Upper lobe of left lung (tissue), 6 donors: Measurements from ENCODE around the gene AMBP. TPM values are rescaled to one million over a fixed set of nuclear protein-coding genes. Genes with fewer than 3 reads are reported as not detected.

Source experiments
- ATAC-seq, 2 donors: fragments of 200-7000 bp; cut with Tn5 transposase; one replicate each; pipeline ENCODE4 v1.9.1; 2022; ENCODE audit warnings: mild to moderate bottlenecking in 2 of 2, moderate library complexity in 2 of 2; ENCODE audit not compliant: low FRiP score in 2 of 2
- DNase-seq, 2 donors: peaks; one replicate each; pipeline ENCODE4 v3.0.0-alpha.2; 2019 to 2020
- H3K27ac ChIP-seq, 4 donors: fragments of 200-600 bp; sonication (generic); one replicate each; pipeline ENCODE4 v1.5.1; 2016 to 2019
- H3K27me3 ChIP-seq, 4 donors: fragments of 200-600 bp; sonication (generic); one replicate each; pipeline ENCODE4 v1.5.1; 2017 to 2019
- H3K36me3 ChIP-seq, 4 donors: fragments of 200-600 bp; sonication (generic); one replicate each; pipeline ENCODE4 v1.5.1; 2016 to 2019
- H3K4me1 ChIP-seq, 4 donors: fragments of 200-600 bp; sonication (generic); one replicate each; pipeline ENCODE4 v1.5.1; 2018 to 2019
- H3K4me3 ChIP-seq, 4 donors: fragments of 200-600 bp; sonication (generic); one replicate each; pipeline ENCODE4 v1.5.1; 2017 to 2019; ENCODE audit warnings: mild to moderate bottlenecking in 2 of 4, moderate library complexity in 1 of 4
- H3K9me3 ChIP-seq, 4 donors: fragments of 200-600 bp; sonication (generic); one replicate each; pipeline ENCODE4 v1.5.1; 2018 to 2019
- CTCF ChIP-seq, 6 experiments: fragments of 450-650 bp in 4 of 6; fragments of 200-600 bp in 2 of 6; sonication (generic) in 2 of 6; IDR thresholded peaks; one replicate each; pipeline ENCODE4 v1.5.1; 2016 to 2019; ENCODE audit warnings: antibody characterized with exemption in 6 of 6
- EP300 ChIP-seq, 4 donors: sonication (generic); formaldehyde crosslinking; IDR thresholded peaks; one replicate each; pipeline ENCODE4 v1.5.1; 2017; ENCODE audit warnings: antibody characterized with exemption in 4 of 4, control low read depth in 2 of 4
- POLR2A ChIP-seq, 4 donors: fragments of 450-650 bp; IDR thresholded peaks; one replicate each; pipeline ENCODE4 v1.5.1; 2016 to 2017; ENCODE audit warnings: antibody characterized with exemption in 4 of 4, mild to moderate bottlenecking in 2 of 4
- POLR2AphosphoS5 ChIP-seq, 2 donors: sonication (generic); formaldehyde crosslinking; IDR thresholded peaks; one replicate each; pipeline ENCODE4 v1.5.1; 2017; ENCODE audit warnings: antibody characterized with exemption in 2 of 2
- WGBS, 2 donors: methylation state at CpG; one replicate each; pipeline ENCODE4 v1.1.5; 2017 to 2018; 5-methylcytosine and 5-hydroxymethylcytosine counted together
- total RNA-seq, 6 donors: library from RNA; depleted of rRNA in 4 of 6; stranded (reverse); fragments of >200 nt in 4 of 6; gene quantifications; one replicate each; pipeline versions ENCODE4 v1.1.0 to v1.2.1, GENCODE V29; 2016 to 2021
- donor health status: DM: no; HTN: no; CAD: no; lungs with moderate emphysema.
- donor health status: DM: no; HTN: yes; CAD: no; lungs with severe emphysema.

AMBP gene
- total RNA-seq, 6 donors from 2014 or later = 0.46 to 4.0 (median 3.1) TPM; not detected in 3

DNA sequence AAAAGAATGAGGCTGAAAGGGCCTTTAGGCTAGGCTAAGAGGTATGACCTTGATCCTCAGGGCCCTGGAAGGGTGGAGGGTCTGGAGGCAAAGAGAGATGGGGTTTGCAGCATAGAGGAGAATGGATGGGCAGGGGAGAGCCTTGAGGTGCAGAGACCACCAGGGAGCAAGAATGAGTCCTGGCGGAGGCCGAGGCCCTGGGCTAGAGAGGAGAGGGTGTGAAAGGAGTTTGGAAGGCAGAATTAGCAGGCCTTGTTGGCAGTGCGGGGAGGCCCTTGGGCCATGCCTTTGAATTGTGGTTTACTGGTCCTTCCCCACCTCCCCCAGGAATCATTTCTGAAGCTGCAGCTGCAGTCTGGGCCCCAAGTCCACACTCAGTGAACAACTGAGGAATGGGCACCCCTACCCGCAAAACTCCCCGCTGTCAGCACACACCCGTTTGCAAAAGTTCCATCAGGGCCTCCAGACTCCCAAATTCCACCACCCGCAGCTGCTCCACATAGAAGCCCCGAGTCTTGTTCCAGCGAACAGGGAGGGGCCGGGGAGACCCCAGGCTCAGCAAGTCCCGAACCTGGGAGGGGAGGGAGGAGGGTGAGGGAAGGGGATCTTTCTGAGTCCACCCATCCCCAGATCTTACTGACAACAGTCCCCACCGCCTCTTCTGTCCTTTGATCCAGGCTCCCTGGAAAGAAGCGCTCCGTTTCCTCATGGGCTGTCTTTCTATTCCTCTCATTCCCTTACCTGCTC, 18.9 kb upstream of the AMBP start:
- no peak for ATAC-seq
- H3K4me3 ChIP-seq = no peak overlapping the region
- peaks cover 11 to 23% (median 14%) of the 10 kb centered on the region in 4 donors for H3K4me1 ChIP-seq
- no peak for DNase-seq
- no peak overlapping the region for H3K27ac ChIP-seq
- 67 to 75% methylated on average over 13 of the region's 14 CpGs for WGBS, 2 donors
- TF ChIP-seq POLR2AphosphoS5 (IDR thresholded peaks at IDR 0.05) (no peak), POLR2A (IDR thresholded peaks at IDR 0.05) (no peak), EP300 (IDR thresholded peaks at IDR 0.05) (no peak), CTCF (IDR thresholded peaks at IDR 0.05) (no peak)
- H3K36me3 ChIP-seq = no peaks in the 10 kb centered on the region
- H3K27me3 ChIP-seq = peaks cover 0 to 8% (median 3%) of the 10 kb centered on the region in 4 donors
- no peaks in the 10 kb centered on the region for H3K9me3 ChIP-seq

- H3K36me3 ChIP-seq = no peaks in the 10 kb centered on the region
- no peaks in the 10 kb centered on the region for H3K9me3 ChIP-seq
- no peak overlapping the region for H3K27ac ChIP-seq
- ATAC-seq (no peak), DNase-seq (no peak)
- no peak for TF ChIP-seq POLR2A (IDR thresholded peaks at IDR 0.05)
- no peak for TF ChIP-seq EP300 (IDR thresholded peaks at IDR 0.05)
- TF ChIP-seq POLR2AphosphoS5 (IDR thresholded peaks at IDR 0.05) = no peak
- no peak for TF ChIP-seq CTCF (IDR thresholded peaks at IDR 0.05)
- H3K4me3 ChIP-seq = no peak overlapping the region
- H3K4me1 ChIP-seq = peaks cover 11 to 23% (median 14%) of the 10 kb centered on the region in 4 donors
- peaks cover 0 to 8% (median 3%) of the 10 kb centered on the region in 4 donors for H3K27me3 ChIP-seq
- WGBS, 2 donors = 77 to 82% methylated on average over 8 to 9 of the region's 9 CpGs
These were observed 18.0 kb upstream of the AMBP start for GRCh38 chr9:114096041-114096511.

- TF ChIP-seq EP300 (IDR thresholded peaks at IDR 0.05) (no peak), POLR2AphosphoS5 (IDR thresholded peaks at IDR 0.05) (no peak), CTCF (IDR thresholded peaks at IDR 0.05) (no peak), POLR2A (IDR thresholded peaks at IDR 0.05) (no peak)
- Histone ChIP-seq H3K27me3 (peaks cover 0 to 8% (median 3%) of the 10 kb centered on the region in 4 donors), H3K36me3 (no peaks in the 10 kb centered on the region), H3K4me1 (peaks cover 11 to 23% (median 14%) of the 10 kb centered on the region in 4 donors), H3K27ac (no peak overlapping the region), H3K4me3 (no peak overlapping the region), H3K9me3 (no peaks in the 10 kb centered on the region)
- no peak for DNase-seq
- ATAC-seq = no peak
- WGBS, 2 donors = 95 to 96% methylated on average over 8 to 12 of the region's 12 CpGs
These were observed 16.9 kb upstream of the AMBP start for GRCh38 chr9:114094971-114095370.

DNA sequence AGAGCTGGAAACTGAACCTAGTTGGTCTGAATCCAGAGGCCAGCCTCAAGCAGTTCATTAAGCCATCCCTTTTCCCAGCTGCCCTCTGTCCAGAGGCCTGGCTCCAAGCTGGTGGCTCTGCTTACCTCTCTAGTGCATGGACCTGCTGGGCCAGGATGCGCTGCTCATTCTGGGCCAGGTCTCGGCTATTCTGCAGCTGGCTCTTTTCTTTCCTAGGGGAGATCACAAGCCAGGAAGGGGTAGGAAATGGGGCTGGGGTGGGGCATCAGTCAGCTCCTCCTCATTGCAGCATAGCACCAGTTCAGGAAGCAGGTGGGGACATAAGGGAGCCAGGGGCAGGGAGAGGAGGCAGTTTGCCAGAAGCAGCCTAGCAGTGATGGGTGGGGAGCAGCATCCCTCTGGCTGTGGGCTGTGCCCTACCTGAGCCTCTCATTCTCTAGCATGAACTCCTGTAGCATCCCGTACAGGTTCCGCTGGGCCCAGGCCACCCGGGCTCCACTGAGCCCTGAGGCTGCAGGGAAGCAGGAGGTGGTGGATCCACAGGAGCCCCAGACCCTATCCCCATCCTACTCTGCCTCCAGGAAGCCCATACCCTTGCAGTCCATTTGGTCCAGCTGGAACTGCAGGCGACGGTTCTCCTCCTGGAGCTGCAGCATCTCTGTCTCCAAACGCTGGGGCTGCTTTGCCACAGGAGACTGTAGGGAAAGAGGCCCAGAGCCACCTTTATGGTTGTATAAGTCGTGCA, 15.8 kb upstream of the AMBP start:
- no peak overlapping the region for H3K4me3 ChIP-seq
- ATAC-seq (no peak), DNase-seq (no peak)
- H3K4me1 ChIP-seq = peaks cover 11 to 18% (median 12%) of the 10 kb centered on the region in 4 donors
- WGBS, 2 donors = 89 to 92% methylated on average over 4 to 9 of the region's 9 CpGs
- H3K27me3 ChIP-seq = peaks cover 0 to 8% (median 3%) of the 10 kb centered on the region in 4 donors
- TF ChIP-seq POLR2AphosphoS5 (IDR thresholded peaks at IDR 0.05) = no peak
- TF ChIP-seq EP300 (IDR thresholded peaks at IDR 0.05) = no peak
- TF ChIP-seq CTCF (IDR thresholded peaks at IDR 0.05) = no peak
- no peaks in the 10 kb centered on the region for H3K9me3 ChIP-seq
- H3K27ac ChIP-seq = no peak overlapping the region
- H3K36me3 ChIP-seq = no peaks in the 10 kb centered on the region
